GM04504 (cell line): ENCODE results near the gene SPACA6.
A peak's percentile ranks its signal among the peaks of the same experiment; 100 is the strongest.
"Not testable (repeated sequence)": the region's sequence is repeated elsewhere in the genome, so short reads cannot be mapped to it uniquely, and the experiment has no call there.

Experiments used
- DNase-seq: peaks from one replicate; pipeline ENCODE4 v3.0.0-alpha.2; 2012; ENCODE audit warnings: low read depth

Gene SPACA6

GRCh38 chr19:51693260-51693659, at the start of gene SPACA6:
SPACA6 (plus strand) TSS chr19:51693330; CDS start chr19:51693527, 197 bp downstream.
- DNase-seq: no peak

DNA sequence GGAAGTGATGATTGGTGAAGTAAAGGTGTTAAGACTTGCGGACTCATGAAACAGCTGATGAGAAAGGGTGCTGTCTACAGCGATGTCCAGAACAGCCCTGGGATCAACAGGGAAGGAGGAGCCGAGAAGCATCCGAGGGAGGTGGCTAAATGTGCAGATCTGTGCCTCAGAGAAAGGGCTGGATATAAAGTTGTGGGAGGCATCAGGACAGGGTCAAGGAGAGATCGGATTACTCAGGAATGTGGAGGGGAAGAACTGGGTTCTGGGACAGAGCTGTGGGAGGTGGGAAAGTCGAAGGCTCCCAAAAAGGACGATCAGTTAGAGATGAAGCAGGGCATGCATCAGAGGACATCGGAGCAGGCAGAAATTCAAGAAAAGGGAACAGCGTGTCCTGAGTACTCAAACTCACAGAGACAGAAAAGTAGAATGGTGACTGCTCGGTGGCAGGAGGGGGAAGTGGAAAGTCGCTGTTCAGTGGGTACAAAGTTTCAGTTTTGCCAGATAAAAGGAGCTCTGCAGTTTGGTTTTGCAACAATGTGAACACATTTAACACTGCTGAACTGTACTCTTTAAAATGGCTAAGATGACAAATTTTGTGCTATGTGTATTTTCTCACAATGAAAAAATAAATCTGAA, 48.4 kb upstream of the SPACA6 start:
- DNase-seq: no peak

DNA sequence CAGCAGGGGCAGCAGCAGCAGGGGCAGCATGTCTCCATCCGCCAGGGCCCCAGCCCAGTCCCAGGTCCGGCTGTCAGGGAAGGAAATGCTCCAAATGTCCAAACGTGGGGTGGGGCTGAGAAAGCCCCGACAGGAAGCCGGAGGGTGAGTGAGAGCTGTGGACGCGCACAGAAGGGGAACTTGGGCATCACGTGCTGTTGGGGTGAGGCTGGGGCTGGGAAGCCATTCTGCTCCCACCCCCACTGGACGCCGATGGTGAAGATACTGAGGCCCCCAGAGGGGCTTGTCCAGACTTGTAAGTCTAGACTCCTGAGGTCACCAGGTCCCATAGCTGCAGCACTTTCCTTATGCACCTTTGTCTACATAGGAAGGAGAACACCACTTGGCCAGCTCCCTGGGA, 46.4 kb upstream of the SPACA6 start, which contains the start of gene SIGLEC14:
TSS of gene SIGLEC14 (minus strand) at position 96 of the 400 bp plus-strand sequence. CDS start at position 30, 66 bp downstream.
- not testable (repeated sequence) for DNase-seq

- DNase-seq: no peak
These were observed 45.8 kb upstream of the SPACA6 start for GRCh38 chr19:51647318-51647717.

DNA sequence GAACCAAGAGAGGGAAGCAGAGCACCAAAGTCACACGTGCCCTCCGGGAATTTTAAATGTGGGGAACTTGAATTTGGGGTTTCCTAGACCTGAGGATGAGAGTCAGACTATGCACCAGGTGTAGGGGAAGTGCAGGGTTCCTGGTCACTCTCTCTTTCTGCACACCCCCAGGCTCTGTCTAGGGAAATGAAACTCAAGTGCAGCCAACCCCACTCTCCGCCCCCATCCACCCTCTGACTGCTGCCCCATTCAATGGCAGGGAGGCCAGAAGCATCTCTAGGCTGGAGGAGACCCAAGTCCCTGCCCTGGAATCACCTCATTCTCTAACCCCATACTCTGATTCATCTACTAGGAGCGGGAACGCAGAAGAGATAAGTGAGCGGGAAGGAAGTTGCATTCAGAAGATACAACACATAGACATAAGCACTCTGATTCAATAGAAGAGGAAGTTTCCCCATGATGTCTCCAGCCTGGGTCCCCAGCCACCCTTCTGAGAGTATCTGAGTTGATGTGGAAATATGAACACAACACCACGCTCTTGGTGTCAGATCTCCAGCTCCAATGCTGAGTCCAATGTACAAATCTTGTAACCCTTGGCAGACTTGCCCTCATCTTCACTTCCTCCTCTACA, 41.8 kb upstream of the SPACA6 start:
- no peak for DNase-seq

- DNase-seq: no peak
These were observed 40.9 kb upstream of the SPACA6 start for GRCh38 chr19:51652266-51652665.

DNA sequence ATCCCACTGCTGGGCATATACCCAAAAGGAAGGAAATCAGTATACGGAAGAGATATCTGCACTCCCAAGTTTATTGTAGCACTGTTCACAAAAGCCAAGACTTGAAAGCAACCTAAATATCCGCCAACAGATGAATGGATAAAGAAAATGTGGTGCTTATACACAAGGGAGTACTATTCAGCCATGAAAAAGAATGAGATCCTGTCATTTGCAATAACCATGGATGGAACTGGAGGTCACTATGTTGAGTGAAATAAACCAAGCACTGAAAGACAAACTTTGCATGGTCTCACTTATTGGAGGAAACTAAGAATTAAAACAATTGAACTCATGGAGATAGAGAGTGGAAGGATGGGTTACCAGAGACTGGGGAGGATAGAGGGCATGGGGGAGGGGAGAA, 40.0 kb upstream of the SPACA6 start:
- DNase-seq: no peak

DNA sequence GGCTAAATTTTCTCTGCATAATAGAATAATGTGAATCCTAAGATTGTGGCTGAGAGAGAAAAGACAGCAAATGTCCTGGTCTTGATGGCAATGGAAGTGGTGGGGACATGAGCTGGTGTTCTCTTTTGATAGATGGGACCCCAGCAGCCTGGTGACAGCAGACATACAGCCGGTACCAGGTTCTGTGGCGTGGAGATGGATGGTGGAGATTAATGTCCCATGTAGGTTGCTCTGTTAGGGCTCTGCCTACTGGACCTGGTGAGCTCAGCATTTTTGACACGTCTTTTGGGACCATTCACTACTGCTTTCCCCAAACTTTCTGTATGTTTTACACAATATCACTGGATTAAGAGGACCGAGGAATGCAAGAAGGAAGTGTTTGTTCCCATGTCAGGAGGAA, 38.3 kb upstream of the SPACA6 start:
- DNase-seq: no peak

DNA sequence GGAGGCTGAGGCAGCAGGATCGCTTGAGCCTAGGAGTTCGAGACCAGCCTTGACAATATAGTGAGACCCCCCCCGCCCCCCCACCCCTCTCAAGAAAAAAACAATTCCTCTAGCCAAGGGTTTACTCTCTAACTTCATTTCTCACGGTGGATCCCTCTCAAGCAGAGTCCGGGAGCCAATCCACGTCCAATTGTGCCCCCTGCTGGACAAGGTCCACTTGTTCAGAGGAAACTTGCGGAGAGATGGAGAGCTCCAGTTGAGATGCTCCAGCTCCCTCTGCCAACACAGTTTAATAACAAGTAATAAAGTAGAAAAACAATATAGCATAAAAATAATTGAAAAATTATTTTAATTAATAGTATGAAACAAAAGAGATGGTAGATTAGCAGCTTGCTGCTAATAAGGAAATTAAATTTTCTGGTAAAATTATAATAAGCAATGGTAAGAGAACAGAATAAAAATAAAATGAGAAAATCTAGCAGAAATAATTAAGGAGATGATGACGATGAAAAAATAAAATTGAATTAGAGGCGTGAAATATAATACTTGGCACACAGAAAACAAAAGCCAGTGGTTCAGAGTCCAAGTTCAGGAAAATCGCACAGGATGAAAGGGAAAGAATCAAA, 32.0 kb upstream of the SPACA6 start:
- DNase-seq: peak; percentile 54

DNA sequence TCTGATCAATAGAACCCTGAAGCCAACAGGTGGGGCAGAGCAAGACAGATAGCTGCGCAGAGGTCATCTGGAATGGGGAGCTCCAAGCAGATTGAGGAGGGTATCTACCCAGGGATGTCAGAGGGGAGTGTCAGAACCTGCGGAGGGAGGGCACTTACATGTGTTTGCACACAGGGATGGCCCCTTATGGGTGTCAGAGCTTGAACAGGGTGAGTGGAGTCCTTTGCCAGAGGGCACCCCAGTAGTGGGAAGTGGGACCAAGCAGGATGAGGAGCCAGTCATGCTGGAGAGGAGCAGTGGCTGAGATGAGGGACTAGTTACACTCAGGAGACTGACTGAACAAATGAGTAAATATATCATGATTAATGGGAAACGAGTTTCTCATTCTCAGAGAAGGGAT, 29.5 kb upstream of the SPACA6 start:
- DNase-seq: no peak

DNA sequence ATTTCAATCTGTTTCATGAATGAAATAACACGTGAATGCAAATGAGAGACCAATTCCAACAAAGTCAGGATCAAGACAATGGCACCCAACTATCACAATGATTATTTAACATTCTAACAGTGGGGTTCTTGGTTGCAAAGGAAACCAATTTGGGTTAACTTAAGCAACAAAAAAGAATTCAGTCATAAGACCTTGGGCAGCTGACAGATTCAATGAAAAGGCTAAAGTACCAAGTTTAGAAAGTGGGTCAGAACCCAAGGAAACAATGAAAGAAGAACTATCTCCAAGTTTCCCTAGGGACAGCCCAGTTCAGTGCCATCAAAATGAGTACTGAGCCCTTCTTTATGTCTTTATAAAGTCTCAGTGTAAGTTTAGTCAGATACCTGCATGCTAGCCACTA, 29.0 kb upstream of the SPACA6 start:
- DNase-seq: no peak

GRCh38 chr19:51664997-51665396, 28.1 kb upstream of the SPACA6 start:
- no peak for DNase-seq

GRCh38 chr19:51668216-51668615, 24.9 kb upstream of the SPACA6 start:
- DNase-seq: no peak

GRCh38 chr19:51675911-51676565, 17.1 kb upstream of the SPACA6 start:
- DNase-seq: not testable (repeated sequence)

- DNase-seq: no peak
These were observed 16.5 kb upstream of the SPACA6 start for GRCh38 chr19:51676566-51677083.

DNA sequence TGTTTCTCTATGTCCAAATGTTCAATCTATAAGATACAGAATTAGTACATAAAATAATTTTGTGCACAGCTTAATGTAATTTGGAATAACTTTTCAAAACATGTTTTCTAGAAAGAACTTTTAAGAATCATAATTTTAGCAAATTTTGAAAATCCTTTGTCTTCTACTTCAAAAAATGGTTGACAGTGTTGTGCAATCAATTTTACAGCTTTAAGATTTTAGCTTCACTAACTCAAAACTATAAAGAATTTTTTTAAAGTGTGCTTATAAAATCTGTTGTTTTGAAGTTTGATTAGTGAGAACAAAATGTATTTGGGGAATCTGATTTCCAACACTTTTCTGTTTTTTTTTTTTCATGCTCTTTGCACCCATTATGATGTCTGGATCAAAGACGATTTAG, 12.7 kb upstream of the SPACA6 start:
- DNase-seq: no peak

GRCh38 chr19:51681286-51681941, 11.7 kb upstream of the SPACA6 start:
- no peak for DNase-seq

DNA sequence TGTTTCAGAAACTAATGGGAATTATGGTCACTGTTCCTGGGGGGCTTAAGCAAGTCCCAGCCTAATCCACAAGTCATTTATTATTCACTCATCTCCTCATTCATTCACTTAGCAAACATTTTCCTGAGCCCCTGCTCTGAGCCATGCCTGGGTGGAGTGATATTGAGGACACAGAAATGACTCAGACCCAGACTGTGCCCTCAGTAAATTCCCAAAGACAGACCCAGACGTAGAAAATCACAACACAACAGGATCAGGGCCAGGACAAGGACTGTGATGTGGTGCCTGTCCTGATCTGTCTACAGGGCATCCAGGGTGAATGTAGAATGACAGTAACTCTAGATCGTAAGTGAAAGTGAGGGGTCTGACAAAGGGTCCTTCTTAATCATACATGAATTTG, 7.0 kb upstream of the SPACA6 start:
- no peak for DNase-seq

DNA sequence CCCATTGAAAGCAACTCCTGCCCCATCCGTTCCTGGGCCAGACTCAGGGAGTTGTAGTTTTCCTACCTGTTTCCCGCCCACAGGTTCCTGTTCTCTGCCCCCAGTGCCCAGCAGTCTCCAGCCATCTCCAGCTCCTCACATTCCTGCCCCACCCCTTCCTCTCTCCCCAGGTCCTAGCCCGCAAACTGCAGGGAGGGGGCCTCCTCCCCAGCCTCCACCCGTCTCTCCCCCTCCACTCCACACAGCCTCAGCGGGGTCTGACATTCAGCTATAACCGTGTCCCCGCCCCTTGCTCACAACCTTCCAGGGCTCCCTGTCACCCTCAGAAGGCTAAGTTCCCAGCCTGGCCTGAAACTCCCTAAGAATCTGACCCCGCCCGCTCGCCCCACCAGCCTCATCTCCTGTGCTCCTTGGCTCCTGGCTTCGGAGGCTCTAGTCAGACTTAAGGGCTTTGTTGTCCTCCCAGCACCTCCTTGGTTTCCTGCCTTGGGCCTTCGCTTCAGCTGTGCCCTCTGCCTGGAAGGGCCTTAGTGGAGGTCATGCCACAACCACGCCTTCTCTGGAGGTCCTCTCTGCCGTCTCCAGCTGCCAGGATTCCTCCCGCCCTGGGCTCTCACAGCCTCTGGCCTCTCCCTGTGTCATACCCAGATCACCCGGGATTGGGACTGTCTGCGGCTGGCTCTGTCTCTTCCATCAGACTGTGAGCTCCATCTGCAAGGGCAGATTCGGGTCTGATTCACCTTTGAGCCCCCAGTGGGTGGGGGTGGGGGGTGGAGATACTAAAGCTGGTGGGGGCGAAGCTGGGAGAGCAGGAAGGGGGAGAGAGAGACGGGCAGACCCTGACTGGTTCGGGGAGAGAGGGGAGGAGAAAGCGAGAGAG, 5.1 kb upstream of the SPACA6 start:
- DNase-seq: no peak

DNA sequence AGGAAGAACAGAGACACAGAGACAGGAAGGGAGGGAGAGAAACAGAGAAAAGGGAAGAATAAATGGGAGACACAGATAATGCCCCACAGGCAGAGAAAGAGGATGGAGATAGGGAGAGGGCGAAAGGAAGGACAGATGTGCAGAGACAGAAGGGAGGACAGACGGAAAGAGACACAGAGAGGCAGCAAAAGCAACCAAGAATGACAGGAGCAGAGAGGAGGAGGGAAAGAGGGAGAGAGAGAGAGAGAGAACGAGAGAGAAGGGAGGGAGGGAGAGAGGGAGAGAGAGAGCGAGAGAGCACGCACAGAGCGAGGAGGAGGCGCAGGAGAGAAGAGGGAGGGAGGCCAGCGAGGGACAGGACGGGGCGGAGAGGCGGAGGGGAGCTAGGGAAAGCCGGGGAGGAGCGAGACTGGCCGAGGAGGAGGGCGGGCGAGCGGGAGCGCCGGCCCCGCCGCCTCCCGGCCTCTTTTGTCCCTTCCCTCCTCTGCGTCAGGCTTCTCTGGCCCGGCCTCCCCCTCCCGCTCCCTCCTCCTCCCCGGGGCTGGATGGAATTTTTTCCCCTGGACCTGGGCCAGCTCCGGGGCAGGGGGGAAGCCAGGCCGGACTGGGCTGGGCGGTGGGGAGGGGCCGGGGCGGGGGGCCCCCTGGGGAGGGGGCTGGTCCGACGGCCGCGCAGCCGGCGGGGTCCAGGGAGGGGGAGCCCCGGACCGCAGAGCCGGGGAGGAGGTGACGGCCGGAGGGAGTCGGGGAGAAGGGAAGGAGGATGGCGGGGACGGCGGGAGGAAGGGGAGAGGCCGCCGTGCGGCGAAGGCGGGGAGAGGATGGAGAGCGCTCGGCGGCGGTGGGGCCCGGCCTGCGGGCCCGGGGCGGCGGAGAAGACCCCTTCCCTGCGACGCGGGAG, 4.2 kb upstream of the SPACA6 start:
- DNase-seq: peak; percentile 88
